ENCODE results near the gene AIF1L.

The AIF1L gene

DNA sequence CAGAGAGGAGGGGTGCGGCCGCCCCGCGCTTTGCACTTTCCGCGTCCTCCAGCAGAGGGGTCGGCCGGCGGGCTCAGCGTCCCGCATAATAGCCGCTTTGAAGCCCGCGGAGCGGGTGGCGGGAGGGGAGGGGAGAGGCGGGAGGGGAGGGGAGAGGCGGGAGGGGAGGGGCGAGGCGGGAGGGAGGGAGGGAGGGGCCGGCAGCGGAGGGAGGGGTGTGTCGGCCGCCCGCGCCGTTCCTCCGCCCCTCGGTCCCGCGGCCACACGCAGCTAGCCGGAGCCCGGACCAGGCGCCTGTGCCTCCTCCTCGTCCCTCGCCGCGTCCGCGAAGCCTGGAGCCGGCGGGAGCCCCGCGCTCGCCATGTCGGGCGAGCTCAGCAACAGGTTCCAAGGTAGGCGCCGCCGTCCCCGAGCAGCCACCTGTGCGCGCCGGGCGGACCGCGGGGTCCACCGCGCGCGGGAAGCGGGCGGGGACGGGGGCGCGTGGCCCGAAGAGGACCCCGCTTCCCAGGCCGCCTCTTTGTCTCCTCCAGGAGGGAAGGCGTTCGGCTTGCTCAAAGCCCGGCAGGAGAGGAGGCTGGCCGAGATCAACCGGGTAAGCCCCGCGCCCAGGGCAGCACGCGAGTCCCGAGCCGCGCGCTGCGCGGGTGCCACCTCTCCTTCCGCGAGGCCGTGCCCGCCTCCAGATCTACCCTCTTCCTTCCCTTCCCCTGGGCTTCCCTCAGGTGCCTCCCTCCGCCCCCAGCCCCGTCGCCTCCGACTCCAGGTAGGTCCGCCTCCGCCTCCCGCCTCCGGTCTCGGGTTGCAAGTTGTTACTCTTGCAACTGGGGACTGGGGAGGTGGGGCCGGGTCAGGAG lies at the start of gene AIF1L:
Gene AIF1L, plus strand, starts transcription at position 263 of the 857 bp plus-strand sequence. Its CDS starts 99 bp downstream, at position 362.
- TF ChIP-seq, protein P1, sequence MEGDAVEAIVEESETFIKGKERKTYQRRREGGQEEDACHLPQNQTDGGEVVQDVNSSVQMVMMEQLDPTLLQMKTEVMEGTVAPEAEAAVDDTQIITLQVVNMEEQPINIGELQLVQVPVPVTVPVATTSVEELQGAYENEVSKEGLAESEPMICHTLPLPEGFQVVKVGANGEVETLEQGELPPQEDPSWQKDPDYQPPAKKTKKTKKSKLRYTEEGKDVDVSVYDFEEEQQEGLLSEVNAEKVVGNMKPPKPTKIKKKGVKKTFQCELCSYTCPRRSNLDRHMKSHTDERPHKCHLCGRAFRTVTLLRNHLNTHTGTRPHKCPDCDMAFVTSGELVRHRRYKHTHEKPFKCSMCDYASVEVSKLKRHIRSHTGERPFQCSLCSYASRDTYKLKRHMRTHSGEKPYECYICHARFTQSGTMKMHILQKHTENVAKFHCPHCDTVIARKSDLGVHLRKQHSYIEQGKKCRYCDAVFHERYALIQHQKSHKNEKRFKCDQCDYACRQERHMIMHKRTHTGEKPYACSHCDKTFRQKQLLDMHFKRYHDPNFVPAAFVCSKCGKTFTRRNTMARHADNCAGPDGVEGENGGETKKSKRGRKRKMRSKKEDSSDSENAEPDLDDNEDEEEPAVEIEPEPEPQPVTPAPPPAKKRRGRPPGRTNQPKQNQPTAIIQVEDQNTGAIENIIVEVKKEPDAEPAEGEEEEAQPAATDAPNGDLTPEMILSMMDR (IDR thresholded peaks at IDR 0.05; ENCODE audit: borderline replicate concordance, control extremely low read depth, extremely low read depth, insufficient read depth, missing control alignments), result no peak
- in situ Hi-C loops (cut with MboI; ENCODE audit: low sequenced_read_pairs, unreplicated experiment), result no loop called here
- DNase-seq (ENCODE audit: low spot score), result peak; percentile 71

DNA sequence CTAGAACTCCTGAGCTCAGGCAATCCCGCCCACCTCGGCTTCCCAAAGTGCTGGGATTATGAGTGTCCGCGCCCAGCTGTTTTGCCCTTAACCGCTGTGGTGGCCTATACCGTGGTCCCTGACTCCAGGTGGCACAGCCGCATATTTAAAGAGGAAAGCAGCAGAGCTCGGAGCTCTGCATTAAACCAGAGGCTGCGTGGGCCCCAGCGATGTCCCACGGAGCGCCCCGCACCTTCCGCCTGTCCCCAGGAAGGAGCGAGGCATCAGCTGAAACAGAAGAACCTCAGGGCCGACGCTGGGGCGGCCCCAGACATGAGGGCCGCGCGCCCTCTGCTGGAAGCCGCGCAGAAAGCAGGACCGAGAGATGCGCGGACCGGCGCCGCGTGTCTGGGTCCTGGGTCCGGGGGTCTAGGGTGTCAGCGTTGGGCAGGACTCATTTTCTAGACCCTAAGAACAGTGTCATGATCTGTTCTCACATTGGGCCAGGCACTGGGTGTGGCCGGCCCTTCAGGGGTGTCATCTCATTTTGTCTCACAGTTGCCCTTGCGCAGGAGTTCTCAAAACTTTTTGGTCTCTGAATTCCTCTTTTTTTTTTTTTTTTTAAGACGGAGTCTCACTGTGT lies 49.6 kb upstream of the AIF1L start:
- TF ChIP-seq, protein P1 (IDR thresholded peaks at IDR 0.05; ENCODE audit: borderline replicate concordance, control extremely low read depth, extremely low read depth, insufficient read depth, missing control alignments), result peak; percentile 92
- in situ Hi-C loops (cut with MboI; ENCODE audit: low sequenced_read_pairs, unreplicated experiment), result no loop called here
- DNase-seq (ENCODE audit: low spot score), result peak; percentile 90

DNA sequence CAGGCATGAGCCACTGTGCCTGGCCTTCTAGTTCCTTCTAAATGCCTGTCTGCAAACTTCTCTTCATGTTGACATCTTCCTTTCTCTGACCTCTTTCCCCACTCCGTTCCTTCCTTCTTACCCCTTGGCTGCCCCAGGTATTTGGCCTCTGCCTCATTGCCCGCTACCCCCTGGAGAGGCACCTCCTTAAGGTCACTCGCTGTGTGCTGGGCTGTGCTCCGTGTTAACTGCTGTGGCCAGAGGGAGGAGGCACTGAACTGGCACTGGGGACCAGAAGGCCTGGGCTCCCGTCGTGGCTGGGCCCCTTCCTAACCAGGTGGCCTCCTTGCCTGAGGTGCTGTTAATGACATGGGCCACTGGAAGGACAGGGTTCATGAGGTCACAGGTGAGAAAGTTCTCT lies 48.0 kb upstream of the AIF1L start:
- DNase-seq (ENCODE audit: low spot score), result no peak
- in situ Hi-C loops (cut with MboI; ENCODE audit: low sequenced_read_pairs, unreplicated experiment), result no loop called here
- TF ChIP-seq, protein P1 (IDR thresholded peaks at IDR 0.05; ENCODE audit: borderline replicate concordance, control extremely low read depth, extremely low read depth, insufficient read depth, missing control alignments), result no peak

DNA sequence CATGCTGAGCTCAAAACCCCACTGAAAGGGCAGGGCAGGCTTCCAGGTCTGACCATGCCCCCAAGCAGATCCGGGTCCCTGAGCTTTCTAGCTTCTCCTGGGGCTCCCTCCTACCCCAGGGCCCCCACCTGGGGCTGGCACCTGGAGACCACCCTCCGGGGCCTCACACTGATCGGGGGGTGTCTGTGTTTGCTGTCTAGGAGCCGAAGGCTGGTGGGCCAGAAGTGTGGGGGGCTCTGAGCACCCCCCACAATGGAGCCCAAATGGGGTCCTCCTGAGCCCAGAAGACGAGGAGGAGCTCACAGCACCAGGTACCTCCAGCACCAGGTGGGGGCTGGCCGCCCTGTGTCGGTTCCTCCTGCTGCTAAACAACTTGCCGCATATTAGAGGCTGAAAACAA lies 47.5 kb upstream of the AIF1L start:
- in situ Hi-C loops (cut with MboI; ENCODE audit: low sequenced_read_pairs, unreplicated experiment), result no loop called here
- TF ChIP-seq, protein P1 (IDR thresholded peaks at IDR 0.05; ENCODE audit: borderline replicate concordance, control extremely low read depth, extremely low read depth, insufficient read depth, missing control alignments), result no peak
- DNase-seq (ENCODE audit: low spot score), result no peak

DNA sequence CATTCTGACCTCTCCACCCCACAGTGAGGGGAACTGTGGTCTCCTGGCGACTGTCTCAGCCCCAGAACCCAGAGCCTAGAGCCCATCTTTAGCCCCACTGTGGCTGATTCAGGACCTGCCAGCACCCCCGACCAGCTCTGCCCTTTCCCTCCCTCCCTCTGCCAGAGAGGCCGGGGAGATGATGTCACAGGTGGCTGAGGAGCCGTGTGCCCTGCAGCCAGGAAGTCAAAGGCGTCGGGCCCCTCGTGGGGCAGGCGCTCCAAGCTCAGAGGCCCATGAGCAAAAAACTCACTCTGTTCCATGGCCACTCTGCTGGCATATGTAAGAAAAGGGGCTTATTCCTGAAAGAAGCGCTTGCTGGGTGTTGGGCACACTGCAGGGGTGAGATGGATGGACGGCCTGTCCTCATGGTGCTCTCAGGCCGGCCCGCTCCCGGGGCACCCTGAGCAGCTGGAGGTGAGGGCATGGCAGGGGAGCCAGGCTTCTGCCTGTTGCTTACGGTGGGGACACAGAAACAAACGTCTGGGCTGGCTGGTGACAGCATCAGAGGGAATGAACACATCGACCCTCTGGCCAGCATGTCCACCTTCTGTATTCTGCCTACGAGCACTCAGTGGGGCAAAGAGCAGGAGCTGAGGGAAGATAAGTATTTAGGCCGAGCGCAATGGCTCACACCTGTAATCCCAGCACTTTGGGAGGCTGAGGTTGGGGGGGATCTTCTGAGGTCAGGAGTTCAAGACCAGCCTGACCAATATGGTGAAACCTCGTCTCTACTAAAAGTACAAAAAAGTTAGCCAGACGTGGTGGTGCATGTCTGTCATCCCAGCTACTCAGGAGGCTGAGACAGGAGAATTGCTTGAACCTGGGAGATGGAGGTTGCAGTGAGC lies 46.3 kb upstream of the AIF1L start:
- in situ Hi-C loops (cut with MboI; ENCODE audit: low sequenced_read_pairs, unreplicated experiment), result no loop called here
- TF ChIP-seq, protein P1 (IDR thresholded peaks at IDR 0.05; ENCODE audit: borderline replicate concordance, control extremely low read depth, extremely low read depth, insufficient read depth, missing control alignments), result no peak
- no peak for DNase-seq (ENCODE audit: low spot score)

DNA sequence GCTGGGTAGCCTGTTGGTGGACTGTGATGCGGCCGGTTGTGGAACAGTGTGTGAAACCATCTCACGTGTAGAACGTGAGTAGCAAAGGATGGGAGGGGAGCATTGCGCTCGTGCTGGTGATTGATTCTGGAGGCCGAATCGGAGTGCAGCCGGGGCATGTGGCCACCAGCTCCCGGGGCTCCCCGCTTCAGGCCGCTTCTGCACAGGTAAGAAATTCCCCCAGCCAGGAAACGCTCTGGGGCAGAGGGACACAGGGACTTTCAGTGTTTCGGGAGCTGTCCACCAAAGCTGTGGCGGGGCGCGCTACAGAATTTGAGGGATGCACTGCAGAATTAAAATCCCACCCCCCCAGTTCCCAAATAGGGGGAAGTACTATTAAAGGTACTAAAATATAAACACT lies 45.5 kb upstream of the AIF1L start:
- in situ Hi-C loops (cut with MboI; ENCODE audit: low sequenced_read_pairs, unreplicated experiment), result no loop called here
- TF ChIP-seq, protein P1 (IDR thresholded peaks at IDR 0.05; ENCODE audit: borderline replicate concordance, control extremely low read depth, extremely low read depth, insufficient read depth, missing control alignments), result no peak
- no peak for DNase-seq (ENCODE audit: low spot score)

Measured in GM13976 (cell line).